Stimulated activated CD8-positive, alpha-beta memory T cell treated with anti-CD3 and anti-CD28 coated beads, Interleukin-12 subunit alpha, Interleukin-12 subunit beta, amount 100 ng/mL, for 4 hours (primary cell): Measurements from ENCODE around the gene OGFRL1.

ENCODE experiments used
- DNase-seq: peaks from one replicate; pipeline ENCODE4 v3.0.0-alpha.2; 2020; ENCODE audit warnings: low read depth

Gene OGFRL1

DNA sequence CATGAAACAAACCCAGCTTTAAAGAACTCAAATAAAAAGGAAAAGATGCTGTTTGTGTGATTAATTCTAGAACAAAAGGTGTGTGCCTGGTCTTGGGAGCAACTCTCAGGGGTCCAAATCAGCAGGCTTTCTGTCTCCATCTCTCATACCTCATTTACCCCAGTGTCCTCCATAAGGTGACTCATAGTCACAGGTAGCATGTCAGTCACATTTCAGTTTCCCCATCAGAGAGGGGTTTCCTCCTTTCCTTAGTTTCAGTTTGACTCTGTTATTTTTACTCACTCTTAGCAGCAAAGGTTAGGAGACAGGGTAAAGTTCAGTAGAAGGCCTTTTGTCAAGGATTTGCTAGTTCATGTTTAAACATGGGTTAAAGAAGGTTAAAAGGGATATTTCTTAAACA, 46.2 kb downstream of the OGFRL1 start:
- no peak for DNase-seq

DNA sequence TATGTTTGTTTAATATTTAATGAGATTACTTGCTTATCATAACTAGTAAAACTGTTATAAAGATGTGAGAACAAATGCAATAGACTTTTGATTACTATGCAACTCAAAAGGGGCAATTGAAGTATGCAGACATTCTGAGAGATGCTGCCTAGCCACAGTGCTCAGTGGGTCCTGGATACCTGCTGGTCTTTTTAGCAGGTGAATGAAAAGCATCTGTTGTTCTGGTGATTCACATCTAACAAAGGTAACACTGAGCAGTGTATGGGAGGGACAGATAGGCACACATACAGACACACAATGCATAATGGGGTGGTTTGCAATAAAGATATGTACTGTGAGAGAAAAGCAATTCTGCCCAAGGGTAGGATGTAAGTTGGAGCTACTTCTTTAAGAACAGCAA, 46.9 kb downstream of the OGFRL1 start:
- no peak for DNase-seq

DNA sequence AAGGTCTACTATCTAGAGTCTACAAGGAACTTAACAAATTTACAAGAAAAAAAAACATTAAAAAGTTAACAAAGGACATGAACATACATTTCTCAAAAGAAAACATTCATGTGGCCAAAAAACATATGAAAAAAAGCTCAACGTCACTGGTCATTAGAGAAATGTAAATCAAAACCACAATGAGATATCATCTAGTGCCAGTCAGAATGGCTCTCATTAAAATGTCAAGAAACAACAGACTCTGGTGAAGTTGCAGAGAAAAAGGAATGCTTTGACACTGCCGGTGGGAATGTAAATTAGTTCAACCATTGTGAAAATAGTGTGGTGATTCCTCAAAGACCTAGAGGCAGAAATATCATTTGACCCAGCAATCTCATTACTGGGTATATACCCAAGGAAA, 48.3 kb downstream of the OGFRL1 start:
- DNase-seq = no peak

DNA sequence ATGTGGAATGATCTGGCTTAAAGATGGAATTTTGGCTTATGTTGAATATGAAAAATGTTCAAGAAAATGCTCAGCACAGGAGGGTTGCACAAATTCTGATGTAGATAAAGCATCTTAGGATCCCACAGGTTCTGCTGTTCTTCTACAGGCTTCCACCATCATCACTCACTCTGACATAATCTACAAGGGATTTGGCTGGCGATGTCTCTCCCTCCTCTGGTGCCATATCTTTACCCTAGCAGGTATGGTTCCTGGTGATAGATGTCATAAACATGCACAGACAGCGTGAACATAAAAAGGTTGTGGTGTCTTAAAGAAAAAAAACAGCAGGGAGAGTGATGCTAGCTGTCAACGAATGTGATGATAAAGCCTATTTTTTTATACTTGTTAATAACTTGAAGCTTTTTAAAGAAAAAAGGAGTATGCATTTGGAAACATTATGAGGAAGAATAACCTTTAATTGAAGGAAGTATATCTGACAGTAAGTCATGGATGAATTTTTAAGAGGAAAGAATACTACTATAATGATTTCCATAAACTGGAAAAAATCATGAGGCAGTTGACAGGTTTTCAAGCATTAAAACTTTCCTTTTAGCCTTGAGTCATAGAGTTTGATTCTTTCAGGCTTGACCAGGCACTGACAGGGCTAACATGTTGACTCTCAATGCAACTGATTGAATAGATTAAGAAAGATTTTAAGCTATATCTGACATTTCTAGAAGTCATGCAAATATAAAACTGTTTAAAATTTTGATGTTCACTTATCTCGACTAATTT, 50.1 kb downstream of the OGFRL1 start:
- no peak for DNase-seq

DNA sequence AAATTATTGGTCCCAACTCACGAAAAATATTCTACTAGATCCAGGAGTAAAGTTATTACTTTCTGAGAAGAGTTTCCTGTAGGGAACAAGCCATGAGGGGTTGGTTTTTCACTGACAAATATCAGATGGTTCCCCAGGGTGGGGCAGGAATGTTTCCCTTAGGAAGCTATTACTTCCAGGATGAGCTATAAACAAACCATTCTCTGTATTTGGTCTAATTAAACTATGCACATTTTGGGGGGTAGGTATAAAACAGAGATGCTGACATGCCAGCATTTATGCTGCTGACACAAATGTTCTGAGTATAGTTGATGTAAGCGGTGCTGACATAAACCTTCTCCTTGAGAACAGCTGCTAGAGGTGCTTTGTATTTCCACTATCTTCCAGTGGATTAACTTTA, 54.2 kb downstream of the OGFRL1 start:
- no peak for DNase-seq

DNA sequence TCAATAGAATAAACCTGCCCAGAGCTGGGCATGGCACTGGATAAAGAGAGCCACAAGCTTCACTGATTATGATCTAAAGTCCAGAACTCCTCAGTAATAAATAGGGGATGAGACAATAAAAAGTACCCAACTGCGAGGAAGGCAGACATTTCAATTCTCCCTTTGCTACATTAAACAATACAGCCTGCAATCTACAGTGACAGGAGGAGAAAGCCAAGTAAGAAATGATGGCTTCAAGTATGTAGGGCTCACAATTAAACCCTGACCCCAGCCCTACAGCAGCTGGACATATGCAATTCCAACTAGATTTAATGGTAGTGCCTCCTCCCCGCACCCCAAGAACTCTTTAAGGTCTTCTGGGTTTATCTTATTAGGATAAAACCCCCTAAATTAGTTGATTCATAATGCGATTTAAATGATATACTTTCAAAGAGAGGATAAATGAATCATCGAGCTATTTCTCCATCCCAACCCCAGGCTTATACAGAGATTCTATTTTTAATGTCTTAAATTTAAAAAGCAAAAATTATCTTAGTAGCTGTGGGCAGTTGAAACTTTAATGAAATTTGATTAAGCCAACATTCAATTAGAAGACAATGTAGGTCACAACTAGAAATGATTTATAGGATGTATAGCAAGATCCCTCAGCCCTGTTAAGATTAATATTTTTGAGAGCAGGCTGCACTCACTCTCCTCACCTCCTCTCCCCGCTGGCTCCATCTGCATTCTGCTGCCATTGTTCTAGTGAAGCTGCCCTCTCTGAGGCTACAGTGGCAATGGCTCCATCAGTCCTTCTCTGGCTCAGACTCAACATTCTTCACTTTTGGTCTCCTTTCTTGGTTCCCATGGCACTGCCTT, 57.1 kb downstream of the OGFRL1 start:
- DNase-seq = no peak

DNA sequence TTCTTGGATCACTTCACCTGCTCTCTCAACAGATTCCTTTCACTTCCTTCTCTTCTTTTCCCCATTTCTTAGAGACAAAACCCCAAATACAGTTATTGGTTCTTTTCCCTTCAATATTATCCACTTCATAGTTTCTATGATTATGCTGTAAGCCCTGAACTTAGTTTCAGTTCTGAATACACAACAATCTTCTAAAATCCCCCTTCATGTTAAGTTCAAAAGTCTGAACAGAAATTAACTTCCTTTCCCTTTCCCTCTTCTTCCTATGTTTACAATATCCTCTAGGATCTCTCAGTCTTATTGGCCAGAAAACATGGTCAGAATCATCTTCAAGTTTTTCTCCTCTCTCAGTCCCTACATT, 57.7 kb downstream of the OGFRL1 start:
- no peak for DNase-seq

DNA sequence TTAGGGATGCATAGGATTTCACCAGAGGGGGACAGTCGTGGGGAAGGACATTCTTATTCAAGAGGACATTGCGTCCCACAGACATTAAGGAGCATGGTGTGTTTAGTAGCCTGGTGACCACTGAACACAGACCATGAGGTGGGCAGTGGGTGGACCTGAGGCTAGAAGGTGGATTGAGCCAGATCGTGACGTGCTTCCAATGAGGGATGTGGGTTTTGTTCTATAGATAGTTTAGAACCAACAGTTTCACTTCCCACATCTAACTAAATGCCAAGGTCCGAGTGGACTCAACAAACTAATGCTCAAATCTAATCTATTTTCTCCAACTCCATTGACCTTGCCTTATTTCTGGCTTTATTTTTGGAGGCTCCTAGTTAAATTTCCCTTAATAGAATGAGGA, 58.5 kb downstream of the OGFRL1 start:
- no peak for DNase-seq

DNA sequence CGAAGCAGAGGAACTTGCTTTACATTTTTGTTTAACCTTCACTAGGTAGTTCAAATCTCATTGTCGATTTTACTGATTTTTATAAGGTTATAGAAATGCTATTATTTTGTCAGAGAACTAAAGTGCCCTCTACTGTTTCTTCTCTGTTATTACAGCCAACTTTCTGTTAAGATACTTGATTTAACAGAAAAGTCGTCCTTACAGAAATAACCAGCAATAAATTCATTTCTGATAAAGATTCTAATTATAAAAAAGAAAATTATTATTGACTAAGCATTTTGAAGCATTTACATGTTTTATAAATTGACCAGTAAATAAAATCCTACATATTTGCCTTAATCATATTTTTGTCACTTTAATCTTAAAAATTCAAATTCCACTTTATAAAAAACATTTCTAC, 60.8 kb downstream of the OGFRL1 start:
- no peak for DNase-seq

DNA sequence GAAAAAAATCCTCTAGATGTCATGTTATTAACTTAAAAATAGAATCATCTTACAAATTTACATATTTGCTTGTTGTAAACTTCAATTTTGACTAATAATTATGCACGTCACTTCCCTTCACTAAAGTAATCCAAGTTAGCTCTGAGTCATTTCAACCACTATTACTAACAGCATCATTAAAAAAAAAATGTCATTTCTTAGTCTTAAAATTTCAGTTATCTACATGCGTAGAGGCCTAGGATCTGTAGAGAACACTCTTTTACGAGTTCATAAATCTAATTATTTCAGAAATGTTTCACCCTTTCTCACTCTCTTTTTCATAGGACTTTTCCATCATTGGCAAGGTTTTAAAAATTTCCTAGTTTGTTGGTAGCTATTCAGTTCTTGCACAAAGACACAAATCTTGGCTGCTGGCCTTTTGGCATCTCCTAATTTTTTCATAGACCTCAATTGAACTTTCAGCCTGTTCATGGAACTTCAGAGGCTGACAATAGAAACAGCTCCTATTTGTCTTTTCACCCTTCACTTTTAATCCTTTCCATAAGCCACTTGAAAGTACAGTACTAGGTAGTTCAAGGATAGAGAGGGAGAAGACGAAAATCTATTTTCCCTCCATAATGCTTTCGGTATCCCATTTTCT, 61.5 kb downstream of the OGFRL1 start:
- DNase-seq = no peak

DNA sequence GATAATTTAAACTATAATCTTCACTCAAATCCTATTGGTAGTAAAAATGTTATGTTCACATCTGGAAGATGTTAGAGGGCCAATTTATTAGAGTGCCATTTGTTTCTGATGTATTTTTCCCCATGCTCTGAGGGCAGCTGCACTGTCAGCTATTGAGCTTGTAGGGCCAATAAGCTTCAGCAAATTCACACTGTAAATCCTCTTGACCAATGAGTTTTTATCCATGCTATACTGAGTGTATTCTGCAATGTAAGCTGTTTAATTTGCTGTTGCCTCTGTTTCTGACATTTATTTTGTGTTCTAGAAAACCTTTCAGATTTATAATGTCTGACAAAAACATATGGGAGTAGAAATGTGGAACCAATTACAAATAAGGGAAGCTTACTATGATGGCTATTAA, 62.6 kb downstream of the OGFRL1 start:
- no peak for DNase-seq
